ENCODE data around the gene FAM9C.

DNA sequence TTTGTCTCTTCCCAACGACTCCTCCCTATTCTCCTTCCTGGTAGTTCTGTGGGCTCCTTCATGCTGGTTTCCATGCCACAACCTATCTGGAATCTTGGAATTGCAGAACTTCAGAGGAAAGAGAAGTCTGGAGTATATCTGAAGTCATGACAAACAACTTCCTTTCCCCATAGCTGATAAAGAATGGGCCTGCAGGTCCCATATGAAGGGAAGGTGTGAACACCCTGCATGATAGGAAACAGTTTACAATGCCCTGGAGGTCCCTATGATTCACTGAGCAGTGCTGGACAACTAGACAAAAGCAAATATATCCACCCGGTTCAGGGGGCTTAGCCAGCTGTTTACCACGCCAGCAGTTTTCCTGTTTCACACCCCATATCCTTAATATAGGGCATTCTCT is 19.4 kb downstream of the FAM9C start:
- TF ChIP-seq RARB (CRISPR knock-in tag; IDR thresholded peaks at IDR 0.05) (no peak), ZNF70 (CRISPR knock-in tag; IDR thresholded peaks at IDR 0.05) (no peak), PPARA (CRISPR knock-in tag; IDR thresholded peaks at IDR 0.05; ENCODE audit: borderline replicate concordance) (no peak), ARNTL (CRISPR knock-in tag; IDR thresholded peaks at IDR 0.05; ENCODE audit: borderline replicate concordance, low read depth) (no peak), ZFP30 (CRISPR knock-in tag; IDR thresholded peaks at IDR 0.05) (no peak), ZNF565 (CRISPR knock-in tag; conservative IDR thresholded peaks at IDR 0.05; ENCODE audit: low read depth) (no peak)
- TF ChIP-seq, protein P1, sequence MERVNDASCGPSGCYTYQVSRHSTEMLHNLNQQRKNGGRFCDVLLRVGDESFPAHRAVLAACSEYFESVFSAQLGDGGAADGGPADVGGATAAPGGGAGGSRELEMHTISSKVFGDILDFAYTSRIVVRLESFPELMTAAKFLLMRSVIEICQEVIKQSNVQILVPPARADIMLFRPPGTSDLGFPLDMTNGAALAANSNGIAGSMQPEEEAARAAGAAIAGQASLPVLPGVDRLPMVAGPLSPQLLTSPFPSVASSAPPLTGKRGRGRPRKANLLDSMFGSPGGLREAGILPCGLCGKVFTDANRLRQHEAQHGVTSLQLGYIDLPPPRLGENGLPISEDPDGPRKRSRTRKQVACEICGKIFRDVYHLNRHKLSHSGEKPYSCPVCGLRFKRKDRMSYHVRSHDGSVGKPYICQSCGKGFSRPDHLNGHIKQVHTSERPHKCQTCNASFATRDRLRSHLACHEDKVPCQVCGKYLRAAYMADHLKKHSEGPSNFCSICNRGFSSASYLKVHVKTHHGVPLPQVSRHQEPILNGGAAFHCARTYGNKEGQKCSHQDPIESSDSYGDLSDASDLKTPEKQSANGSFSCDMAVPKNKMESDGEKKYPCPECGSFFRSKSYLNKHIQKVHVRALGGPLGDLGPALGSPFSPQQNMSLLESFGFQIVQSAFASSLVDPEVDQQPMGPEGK (CRISPR knock-in tag; IDR thresholded peaks at IDR 0.05; ENCODE audit: borderline replicate concordance) = no peak
